Brain microvascular endothelial cell (primary cell): ENCODE data around the gene ST3GAL5.

Experiments used
- DNase-seq: peaks from one replicate; pipeline ENCODE4 v3.0.0-alpha.2; 2020
- H3K27ac ChIP-seq: fragments of 250-450 bp; sonication (Bioruptor Pico); 2 replicates; pipeline ENCODE4 v1.5.1; 2020; ENCODE audit warnings: mild to moderate bottlenecking, moderate library complexity
- H3K27me3 ChIP-seq: fragments of 250-450 bp; sonication (Bioruptor Pico); replicated peaks from 2 replicates; pipeline ENCODE4 v1.5.1; 2020; ENCODE audit warnings: mild to moderate bottlenecking
- H3K36me3 ChIP-seq: fragments of 250-450 bp; sonication (Bioruptor Pico); replicated peaks from 2 replicates; pipeline ENCODE4 v1.5.1; 2020; ENCODE audit warnings: mild to moderate bottlenecking
- H3K4me3 ChIP-seq: 2 replicates; pipeline ENCODE4 v1.5.1; 2011; ENCODE audit warnings: low read depth, mild to moderate bottlenecking, control low read depth, low read length, moderate library complexity
- in situ Hi-C: cut with HindIII; loops from 2 replicates; pipeline ENCODE4 v1.10.0; 2017; ENCODE audit warnings: low sequenced_read_pairs, low pct_ligation_motif_present
- TF ChIP-seq, protein P1 (sequence below): IDR thresholded peaks from 2 replicates; pipeline ENCODE4 v1.5.1; 2011; ENCODE audit warnings: low read depth, mild to moderate bottlenecking, moderate library complexity, low read length, control low read depth, inconsistent platforms; ENCODE audit errors: missing control alignments

The ST3GAL5 gene

DNA sequence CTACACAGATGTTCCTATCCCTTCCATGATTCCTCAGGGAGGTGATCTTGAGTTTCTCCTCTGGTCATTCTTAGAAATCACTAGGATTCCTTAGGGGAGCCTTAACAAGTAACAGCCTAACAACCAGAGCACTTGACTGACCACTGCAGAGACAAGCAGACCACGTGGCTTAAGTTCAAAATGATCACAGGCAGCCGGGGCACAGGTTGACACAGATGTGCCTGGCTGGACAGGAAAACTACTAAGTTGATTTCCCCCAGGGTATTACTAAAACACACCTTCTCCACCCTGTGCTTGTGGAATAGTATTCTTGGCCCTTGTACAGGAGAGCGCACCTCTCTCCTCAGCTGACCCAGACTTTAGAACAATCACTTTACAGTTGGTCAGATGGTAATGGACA lies 29.9 kb downstream of the ST3GAL5 start:
- DNase-seq, result no peak
- Histone ChIP-seq H3K4me3 (no peak overlapping the region), H3K27ac (no peak overlapping the region), H3K27me3 (no peaks in the 10 kb centered on the region), H3K36me3 (no peaks in the 10 kb centered on the region)
- in situ Hi-C loops, result no loop called here
- TF ChIP-seq, protein P1, sequence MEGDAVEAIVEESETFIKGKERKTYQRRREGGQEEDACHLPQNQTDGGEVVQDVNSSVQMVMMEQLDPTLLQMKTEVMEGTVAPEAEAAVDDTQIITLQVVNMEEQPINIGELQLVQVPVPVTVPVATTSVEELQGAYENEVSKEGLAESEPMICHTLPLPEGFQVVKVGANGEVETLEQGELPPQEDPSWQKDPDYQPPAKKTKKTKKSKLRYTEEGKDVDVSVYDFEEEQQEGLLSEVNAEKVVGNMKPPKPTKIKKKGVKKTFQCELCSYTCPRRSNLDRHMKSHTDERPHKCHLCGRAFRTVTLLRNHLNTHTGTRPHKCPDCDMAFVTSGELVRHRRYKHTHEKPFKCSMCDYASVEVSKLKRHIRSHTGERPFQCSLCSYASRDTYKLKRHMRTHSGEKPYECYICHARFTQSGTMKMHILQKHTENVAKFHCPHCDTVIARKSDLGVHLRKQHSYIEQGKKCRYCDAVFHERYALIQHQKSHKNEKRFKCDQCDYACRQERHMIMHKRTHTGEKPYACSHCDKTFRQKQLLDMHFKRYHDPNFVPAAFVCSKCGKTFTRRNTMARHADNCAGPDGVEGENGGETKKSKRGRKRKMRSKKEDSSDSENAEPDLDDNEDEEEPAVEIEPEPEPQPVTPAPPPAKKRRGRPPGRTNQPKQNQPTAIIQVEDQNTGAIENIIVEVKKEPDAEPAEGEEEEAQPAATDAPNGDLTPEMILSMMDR, result no peak

DNA sequence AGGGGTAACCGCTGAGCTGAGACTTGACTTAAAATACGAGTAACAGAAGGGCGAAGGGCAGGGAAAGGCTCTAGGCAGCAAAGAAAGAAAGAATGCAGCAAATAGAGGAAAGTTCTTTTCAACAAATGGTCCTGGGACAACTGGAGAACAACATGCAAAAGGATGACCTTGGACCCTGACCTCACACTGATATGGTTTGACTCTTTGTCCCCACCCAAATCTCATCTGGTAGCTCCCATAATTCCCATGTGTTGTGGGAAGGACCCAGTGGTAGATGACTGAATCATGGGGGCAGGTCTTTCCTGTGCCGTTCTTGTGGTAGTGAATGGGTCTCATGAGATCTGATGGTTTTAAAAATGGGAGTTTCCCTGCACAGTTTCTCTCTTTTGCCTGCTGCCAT lies 33.9 kb downstream of the ST3GAL5 start:
- Histone ChIP-seq H3K27ac (no peak overlapping the region), H3K27me3 (no peaks in the 10 kb centered on the region), H3K36me3 (no peaks in the 10 kb centered on the region), H3K4me3 (no peak overlapping the region)
- TF ChIP-seq, protein P1, result no peak
- in situ Hi-C loops, result no loop called here
- no peak for DNase-seq

DNA sequence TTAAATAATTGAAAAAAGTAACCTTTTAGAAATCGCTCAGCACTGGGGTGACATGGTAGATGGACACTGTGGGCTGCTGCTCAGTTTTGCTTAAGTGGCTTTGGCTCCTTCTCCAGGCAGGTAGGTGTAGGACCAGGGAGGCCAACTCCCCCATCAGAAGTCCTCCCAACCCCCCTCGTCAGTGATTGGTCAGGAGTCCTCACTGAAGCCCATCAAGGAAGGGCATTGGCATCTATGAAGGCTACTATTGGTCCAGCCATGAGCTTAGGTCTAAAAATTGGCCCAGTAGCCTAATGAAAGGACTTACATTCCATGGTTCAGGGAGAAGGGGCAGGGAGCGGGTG lies 34.7 kb downstream of the ST3GAL5 start:
- TF ChIP-seq, protein P1, result no peak
- no peaks in the 10 kb centered on the region for H3K36me3 ChIP-seq
- H3K27me3 ChIP-seq, result no peaks in the 10 kb centered on the region
- H3K4me3 ChIP-seq, result no peak overlapping the region
- DNase-seq, result no peak
- no peak overlapping the region for H3K27ac ChIP-seq
- in situ Hi-C loops, result no loop called here

DNA sequence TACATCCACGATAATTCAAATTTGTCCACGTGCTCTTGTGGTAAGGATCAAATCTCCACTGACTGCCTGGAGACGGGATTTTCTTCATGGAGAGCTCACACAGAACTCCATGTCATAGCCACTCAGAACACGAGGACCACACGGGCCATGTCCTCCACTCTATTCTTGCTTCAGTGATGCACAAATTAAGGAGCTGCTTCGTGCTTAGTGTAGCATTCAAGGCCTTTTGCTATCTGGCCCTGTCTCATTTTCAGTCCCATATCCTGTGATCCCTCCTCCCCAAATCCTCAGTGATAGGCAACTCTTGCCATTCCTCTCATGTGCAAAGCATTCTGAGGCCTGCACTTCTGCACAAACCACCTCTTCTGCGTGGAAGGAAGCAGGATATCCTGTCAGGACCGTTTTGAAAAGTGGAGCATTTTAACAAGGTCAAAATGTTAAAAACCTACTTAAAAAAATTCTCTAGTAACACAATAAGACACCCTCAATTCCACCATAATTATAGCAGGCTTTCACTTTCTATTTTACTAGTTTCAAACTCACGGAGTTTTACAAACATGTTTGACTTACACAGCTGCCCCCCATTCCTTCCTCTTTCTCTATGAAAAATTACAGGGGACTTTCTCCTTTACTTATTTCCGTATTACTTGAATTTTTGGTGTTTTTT lies 35.2 kb downstream of the ST3GAL5 start:
- Histone ChIP-seq H3K4me3 (no peak overlapping the region), H3K27ac (no peak overlapping the region), H3K36me3 (no peaks in the 10 kb centered on the region), H3K27me3 (no peaks in the 10 kb centered on the region)
- no peak for DNase-seq
- in situ Hi-C loops, result no loop called here
- TF ChIP-seq, protein P1, result no peak

DNA sequence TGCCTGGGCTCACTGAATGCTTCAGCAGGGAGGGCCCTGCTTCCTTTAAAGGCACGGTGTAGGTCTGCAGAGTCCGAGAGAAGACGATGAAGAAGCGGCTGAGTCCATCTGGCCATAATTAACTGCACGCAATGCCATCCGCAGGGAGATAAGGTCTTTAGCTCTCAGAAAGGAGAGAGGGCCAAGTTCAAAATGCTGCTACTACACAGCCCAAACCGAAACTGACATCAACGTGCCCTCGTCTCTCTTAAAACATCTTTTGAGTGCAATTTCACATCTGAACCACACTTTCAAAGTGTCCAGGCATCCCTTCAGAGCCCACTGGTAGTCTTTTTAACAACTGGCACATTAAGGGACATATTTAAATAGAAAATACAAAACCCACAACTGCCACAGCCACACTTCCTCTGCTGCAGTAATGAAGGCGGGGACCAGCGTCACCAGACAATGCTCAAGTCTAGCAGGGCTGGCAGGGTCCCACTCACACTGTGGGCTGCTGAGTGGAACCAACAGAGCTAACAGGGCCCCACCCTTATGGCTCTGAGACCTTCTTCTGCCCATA lies 35.8 kb downstream of the ST3GAL5 start:
- H3K4me3 ChIP-seq, result no peak overlapping the region
- no peaks in the 10 kb centered on the region for H3K27me3 ChIP-seq
- no peak for DNase-seq
- TF ChIP-seq, protein P1, result no peak
- H3K27ac ChIP-seq, result no peak overlapping the region
- in situ Hi-C loops, result no loop called here
- H3K36me3 ChIP-seq, result no peaks in the 10 kb centered on the region
